ENCODE measurements around the gene IVD.

IVD gene

GRCh38 chr15:40412095-40412759 lies 6.6 kb downstream of the IVD start:
- no peaks in the 10 kb centered on the region for H3K4me1 ChIP-seq (ENCODE audit: insufficient read depth, poor library complexity, severe bottlenecking)
- H3K36me3 ChIP-seq (ENCODE audit: low read depth) = peaks cover 87% of the 10 kb centered on the region
- H3K9me3 ChIP-seq (ENCODE audit: severe bottlenecking) = no peaks in the 10 kb centered on the region
- no peak for TF ChIP-seq CTCF (IDR thresholded peaks at IDR 0.05; ENCODE audit: poor library complexity, severe bottlenecking)
- H3K27ac ChIP-seq (ENCODE audit: poor library complexity, severe bottlenecking) = no peak overlapping the region
- no peaks in the 10 kb centered on the region for H3K27me3 ChIP-seq (ENCODE audit: insufficient read depth, poor library complexity, severe bottlenecking)
- H3K4me3 ChIP-seq (ENCODE audit: severe bottlenecking) = no peak overlapping the region
- no peak for DNase-seq (ENCODE audit: low spot score)
- ATAC-seq (ENCODE audit: low read depth) = no peak

GRCh38 chr15:40413036-40413435 lies 7.4 kb downstream of the IVD start:
- Histone ChIP-seq H3K4me1 (ENCODE audit: insufficient read depth, poor library complexity, severe bottlenecking) (no peaks in the 10 kb centered on the region), H3K36me3 (ENCODE audit: low read depth) (peaks cover 85% of the 10 kb centered on the region), H3K4me3 (ENCODE audit: severe bottlenecking) (no peak overlapping the region), H3K27me3 (ENCODE audit: insufficient read depth, poor library complexity, severe bottlenecking) (no peaks in the 10 kb centered on the region), H3K9me3 (ENCODE audit: severe bottlenecking) (no peaks in the 10 kb centered on the region), H3K27ac (ENCODE audit: poor library complexity, severe bottlenecking) (no peak overlapping the region)
- ATAC-seq (ENCODE audit: low read depth) = no peak
- DNase-seq (ENCODE audit: low spot score) = no peak
- no peak for TF ChIP-seq CTCF (IDR thresholded peaks at IDR 0.05; ENCODE audit: poor library complexity, severe bottlenecking)

- Histone ChIP-seq H3K4me1 (ENCODE audit: insufficient read depth, poor library complexity, severe bottlenecking) (no peaks in the 10 kb centered on the region), H3K27me3 (ENCODE audit: insufficient read depth, poor library complexity, severe bottlenecking) (no peaks in the 10 kb centered on the region), H3K9me3 (ENCODE audit: severe bottlenecking) (no peaks in the 10 kb centered on the region), H3K36me3 (ENCODE audit: low read depth) (peaks cover 88% of the 10 kb centered on the region), H3K27ac (ENCODE audit: poor library complexity, severe bottlenecking) (no peak overlapping the region), H3K4me3 (ENCODE audit: severe bottlenecking) (no peak overlapping the region)
- no peak for TF ChIP-seq CTCF (IDR thresholded peaks at IDR 0.05; ENCODE audit: poor library complexity, severe bottlenecking)
- DNase-seq (ENCODE audit: low spot score) = no peak
- ATAC-seq (ENCODE audit: low read depth) = no peak
Observed at GRCh38 chr15:40414816-40415215, 9.2 kb downstream of the IVD start.

GRCh38 chr15:40415226-40415625 lies 9.6 kb downstream of the IVD start:
- TF ChIP-seq CTCF (IDR thresholded peaks at IDR 0.05; ENCODE audit: poor library complexity, severe bottlenecking) = no peak
- Histone ChIP-seq H3K4me1 (ENCODE audit: insufficient read depth, poor library complexity, severe bottlenecking) (no peaks in the 10 kb centered on the region), H3K9me3 (ENCODE audit: severe bottlenecking) (no peaks in the 10 kb centered on the region), H3K27me3 (ENCODE audit: insufficient read depth, poor library complexity, severe bottlenecking) (no peaks in the 10 kb centered on the region), H3K36me3 (ENCODE audit: low read depth) (peaks cover 84% of the 10 kb centered on the region), H3K27ac (ENCODE audit: poor library complexity, severe bottlenecking) (no peak overlapping the region), H3K4me3 (ENCODE audit: severe bottlenecking) (no peak overlapping the region)
- no peak for DNase-seq (ENCODE audit: low spot score)
- ATAC-seq (ENCODE audit: low read depth) = no peak

- H3K36me3 ChIP-seq (ENCODE audit: low read depth) = peaks cover 76% of the 10 kb centered on the region
- H3K4me3 ChIP-seq (ENCODE audit: severe bottlenecking) = no peak overlapping the region
- ATAC-seq (ENCODE audit: low read depth) = no peak
- DNase-seq (ENCODE audit: low spot score) = no peak
- no peaks in the 10 kb centered on the region for H3K9me3 ChIP-seq (ENCODE audit: severe bottlenecking)
- peaks cover 7% of the 10 kb centered on the region for H3K4me1 ChIP-seq (ENCODE audit: insufficient read depth, poor library complexity, severe bottlenecking)
- no peak for TF ChIP-seq CTCF (IDR thresholded peaks at IDR 0.05; ENCODE audit: poor library complexity, severe bottlenecking)
- no peak overlapping the region for H3K27ac ChIP-seq (ENCODE audit: poor library complexity, severe bottlenecking)
- no peaks in the 10 kb centered on the region for H3K27me3 ChIP-seq (ENCODE audit: insufficient read depth, poor library complexity, severe bottlenecking)
Observed at GRCh38 chr15:40416056-40416455, 10.5 kb downstream of the IVD start.
